ENCODE measurements around the gene ATP2B2.

ATP2B2 gene

GRCh38 chr3:10311710-10312109, 193.7 kb downstream of the ATP2B2 start:
- no peaks in the 10 kb centered on the region for H3K27me3 ChIP-seq (ENCODE audit: insufficient read depth, poor library complexity, severe bottlenecking)
- TF ChIP-seq, protein P1, sequence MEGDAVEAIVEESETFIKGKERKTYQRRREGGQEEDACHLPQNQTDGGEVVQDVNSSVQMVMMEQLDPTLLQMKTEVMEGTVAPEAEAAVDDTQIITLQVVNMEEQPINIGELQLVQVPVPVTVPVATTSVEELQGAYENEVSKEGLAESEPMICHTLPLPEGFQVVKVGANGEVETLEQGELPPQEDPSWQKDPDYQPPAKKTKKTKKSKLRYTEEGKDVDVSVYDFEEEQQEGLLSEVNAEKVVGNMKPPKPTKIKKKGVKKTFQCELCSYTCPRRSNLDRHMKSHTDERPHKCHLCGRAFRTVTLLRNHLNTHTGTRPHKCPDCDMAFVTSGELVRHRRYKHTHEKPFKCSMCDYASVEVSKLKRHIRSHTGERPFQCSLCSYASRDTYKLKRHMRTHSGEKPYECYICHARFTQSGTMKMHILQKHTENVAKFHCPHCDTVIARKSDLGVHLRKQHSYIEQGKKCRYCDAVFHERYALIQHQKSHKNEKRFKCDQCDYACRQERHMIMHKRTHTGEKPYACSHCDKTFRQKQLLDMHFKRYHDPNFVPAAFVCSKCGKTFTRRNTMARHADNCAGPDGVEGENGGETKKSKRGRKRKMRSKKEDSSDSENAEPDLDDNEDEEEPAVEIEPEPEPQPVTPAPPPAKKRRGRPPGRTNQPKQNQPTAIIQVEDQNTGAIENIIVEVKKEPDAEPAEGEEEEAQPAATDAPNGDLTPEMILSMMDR (IDR thresholded peaks at IDR 0.05; ENCODE audit: poor library complexity, severe bottlenecking) = no peak
- peaks cover 89% of the 10 kb centered on the region for H3K36me3 ChIP-seq (ENCODE audit: low read depth)
- ATAC-seq (ENCODE audit: low read depth) (no peak), DNase-seq (ENCODE audit: low spot score) (no peak)
- no peak overlapping the region for H3K4me3 ChIP-seq (ENCODE audit: severe bottlenecking)
- H3K27ac ChIP-seq (ENCODE audit: poor library complexity, severe bottlenecking) = no peak overlapping the region
- H3K4me1 ChIP-seq (ENCODE audit: insufficient read depth, poor library complexity, severe bottlenecking) = no peaks in the 10 kb centered on the region
- peaks cover 2% of the 10 kb centered on the region for H3K9me3 ChIP-seq (ENCODE audit: severe bottlenecking)

- DNase-seq (ENCODE audit: low spot score) = no peak
- Histone ChIP-seq H3K4me3 (ENCODE audit: severe bottlenecking) (no peak overlapping the region), H3K27me3 (ENCODE audit: insufficient read depth, poor library complexity, severe bottlenecking) (no peaks in the 10 kb centered on the region), H3K4me1 (ENCODE audit: insufficient read depth, poor library complexity, severe bottlenecking) (no peaks in the 10 kb centered on the region), H3K27ac (ENCODE audit: poor library complexity, severe bottlenecking) (no peak overlapping the region), H3K36me3 (ENCODE audit: low read depth) (peaks cover 84% of the 10 kb centered on the region), H3K9me3 (ENCODE audit: severe bottlenecking) (peaks cover 2% of the 10 kb centered on the region)
- ATAC-seq (ENCODE audit: low read depth) = no peak
- TF ChIP-seq, protein P1 (IDR thresholded peaks at IDR 0.05; ENCODE audit: poor library complexity, severe bottlenecking) = no peak
Observed at GRCh38 chr3:10310578-10310977, 194.8 kb downstream of the ATP2B2 start.

GRCh38 chr3:10309736-10310135, 195.7 kb downstream of the ATP2B2 start:
- Histone ChIP-seq H3K27me3 (ENCODE audit: insufficient read depth, poor library complexity, severe bottlenecking) (no peaks in the 10 kb centered on the region), H3K4me1 (ENCODE audit: insufficient read depth, poor library complexity, severe bottlenecking) (no peaks in the 10 kb centered on the region), H3K9me3 (ENCODE audit: severe bottlenecking) (peaks cover 2% of the 10 kb centered on the region), H3K36me3 (ENCODE audit: low read depth) (peaks cover 89% of the 10 kb centered on the region), H3K4me3 (ENCODE audit: severe bottlenecking) (no peak overlapping the region), H3K27ac (ENCODE audit: poor library complexity, severe bottlenecking) (no peak overlapping the region)
- ATAC-seq (ENCODE audit: low read depth) (no peak), DNase-seq (ENCODE audit: low spot score) (no peak)
- TF ChIP-seq, protein P1 (IDR thresholded peaks at IDR 0.05; ENCODE audit: poor library complexity, severe bottlenecking) = no peak

DNA sequence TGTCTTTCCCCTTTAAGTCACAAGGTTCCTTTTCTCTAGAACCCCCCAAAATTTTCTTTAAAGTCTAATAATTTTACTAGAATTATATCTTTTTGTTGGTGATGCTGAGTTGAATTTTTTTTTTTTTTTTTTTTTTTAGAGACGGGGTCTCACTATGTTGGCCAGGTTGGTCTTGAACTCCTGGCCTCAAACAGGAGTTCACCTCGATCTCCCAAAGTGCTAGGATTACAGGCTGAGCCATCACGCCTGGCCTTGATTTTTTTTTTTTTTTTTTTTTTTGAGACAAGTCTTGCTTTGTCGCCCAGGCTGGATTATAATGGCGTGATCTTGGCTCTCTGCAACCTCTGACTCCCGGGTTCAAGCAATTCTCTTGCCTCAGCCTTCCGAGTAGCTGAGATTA, 196.7 kb downstream of the ATP2B2 start:
- Histone ChIP-seq H3K4me1 (ENCODE audit: insufficient read depth, poor library complexity, severe bottlenecking) (no peaks in the 10 kb centered on the region), H3K27ac (ENCODE audit: poor library complexity, severe bottlenecking) (no peak overlapping the region), H3K27me3 (ENCODE audit: insufficient read depth, poor library complexity, severe bottlenecking) (no peaks in the 10 kb centered on the region), H3K36me3 (ENCODE audit: low read depth) (peaks cover 89% of the 10 kb centered on the region), H3K9me3 (ENCODE audit: severe bottlenecking) (peaks cover 2% of the 10 kb centered on the region), H3K4me3 (ENCODE audit: severe bottlenecking) (no peak overlapping the region)
- ATAC-seq (ENCODE audit: low read depth) (no peak), DNase-seq (ENCODE audit: low spot score) (no peak)
- TF ChIP-seq, protein P1 (IDR thresholded peaks at IDR 0.05; ENCODE audit: poor library complexity, severe bottlenecking) = no peak

- no peak for DNase-seq (ENCODE audit: low spot score)
- Histone ChIP-seq H3K9me3 (ENCODE audit: severe bottlenecking) (peaks cover 2% of the 10 kb centered on the region), H3K36me3 (ENCODE audit: low read depth) (peaks cover 89% of the 10 kb centered on the region), H3K4me3 (ENCODE audit: severe bottlenecking) (no peak overlapping the region), H3K27me3 (ENCODE audit: insufficient read depth, poor library complexity, severe bottlenecking) (no peaks in the 10 kb centered on the region), H3K4me1 (ENCODE audit: insufficient read depth, poor library complexity, severe bottlenecking) (no peaks in the 10 kb centered on the region), H3K27ac (ENCODE audit: poor library complexity, severe bottlenecking) (no peak overlapping the region)
- ATAC-seq (ENCODE audit: low read depth) = no peak
- TF ChIP-seq, protein P1 (IDR thresholded peaks at IDR 0.05; ENCODE audit: poor library complexity, severe bottlenecking) = no peak
Observed at GRCh38 chr3:10306156-10306555, 199.2 kb downstream of the ATP2B2 start.

All from RWPE2 (cell line).